GM23338 (cell line): ENCODE data around the gene FIGNL1. TPM values are rescaled to one million over a fixed set of nuclear protein-coding genes. Genes with fewer than 3 reads are reported as not detected.

Source experiments
- ATAC-seq: fragments of 200-7000 bp; cut with Tn5 transposase; 3 replicates; pipeline ENCODE4 v1.9.1; 2020
- DNase-seq: peaks from one replicate; pipeline ENCODE4 v3.0.0-alpha.2; 2015; ENCODE audit warnings: low spot score
- H2AFZ ChIP-seq: fragments of 200-600 bp; sonication (generic); 2 replicates; pipeline ENCODE4 v1.8.0; 2016; ENCODE audit warnings: antibody characterized with exemption, mild to moderate bottlenecking, moderate library complexity
- H3F3A ChIP-seq: fragments of 200-600 bp; sonication (generic); replicated peaks from 2 replicates; pipeline ENCODE4 v1.8.0; 2017; ENCODE audit warnings: antibody characterized with exemption, mixed run types, low read depth
- H3K27ac ChIP-seq: fragments of 200-600 bp; sonication (generic); 2 replicates; pipeline ENCODE4 v1.6.1; 2016; ENCODE audit warnings: low read depth
- H3K27me3 ChIP-seq: fragments of 200-600 bp; sonication (generic); 2 replicates; pipeline ENCODE4 v1.8.0; 2016; ENCODE audit warnings: mild to moderate bottlenecking, mixed run types, moderate library complexity; ENCODE audit not compliant: insufficient read depth
- H3K36me3 ChIP-seq: fragments of 200-600 bp; sonication (generic); 2 replicates; pipeline ENCODE4 v1.8.0; 2016; ENCODE audit warnings: mild to moderate bottlenecking; ENCODE audit not compliant: insufficient read depth
- H3K4me1 ChIP-seq: fragments of 200-600 bp; sonication (generic); 2 replicates; pipeline ENCODE4 v1.8.0; 2016; ENCODE audit warnings: mild to moderate bottlenecking, moderate library complexity; ENCODE audit not compliant: insufficient read depth
- H3K4me2 ChIP-seq: fragments of 200-600 bp; sonication (generic); 2 replicates; pipeline ENCODE4 v1.7.1; 2017; ENCODE audit warnings: mixed run types
- H3K4me3 ChIP-seq: fragments of 200-600 bp; sonication (generic); 2 replicates; pipeline ENCODE4 v1.6.1; 2016; ENCODE audit warnings: mixed run types
- H3K79me2 ChIP-seq: fragments of 200-600 bp; sonication (generic); replicated peaks from 2 replicates; pipeline ENCODE4 v1.8.0; 2017; ENCODE audit warnings: mild to moderate bottlenecking; ENCODE audit not compliant: insufficient read depth
- H3K9me2 ChIP-seq: fragments of 200-600 bp; sonication (generic); 2 replicates; pipeline ENCODE4 v1.8.0; 2017; ENCODE audit not compliant: insufficient read depth
- H4K20me1 ChIP-seq: fragments of 200-600 bp; sonication (generic); replicated peaks from 2 replicates; pipeline ENCODE4 v1.8.0; 2017; ENCODE audit warnings: mild to moderate bottlenecking; ENCODE audit not compliant: insufficient read depth
- H3K27ac Mint-ChIP-seq: 2 replicates; pipeline ENCODE4 v1.8.0; 2020; ENCODE audit warnings: inconsistent platforms, mild to moderate bottlenecking, moderate library complexity, mixed read lengths
- H3K27me3 Mint-ChIP-seq: 3 replicates; pipeline ENCODE4 v1.8.0; 2022; ENCODE audit warnings: low read depth, mild to moderate bottlenecking, moderate library complexity, mixed read lengths, inconsistent platforms; ENCODE audit not compliant: insufficient read depth, poor library complexity
- H3K36me3 Mint-ChIP-seq: 3 replicates; pipeline ENCODE4 v1.8.0; 2021; ENCODE audit warnings: low read depth, mild to moderate bottlenecking, inconsistent platforms, moderate library complexity, mixed read lengths
- H3K4me1 Mint-ChIP-seq: 3 replicates; pipeline ENCODE4 v1.8.0; 2020; ENCODE audit warnings: mild to moderate bottlenecking, inconsistent platforms, mixed read lengths
- H3K4me3 Mint-ChIP-seq: 3 replicates; pipeline ENCODE4 v1.8.0; 2021; ENCODE audit warnings: moderate library complexity, mild to moderate bottlenecking, inconsistent platforms, mixed read lengths
- H3K9me3 Mint-ChIP-seq: 3 replicates; pipeline ENCODE4 v1.8.0; 2020; ENCODE audit warnings: moderate library complexity, mild to moderate bottlenecking, inconsistent platforms, mixed read lengths
- CREB1 ChIP-seq: fragments of 250-450 bp; sonication (Bioruptor Pico); IDR thresholded peaks from 2 replicates; pipeline ENCODE4 v1.5.0; 2020; ENCODE audit warnings: low read depth, mild to moderate bottlenecking, moderate library complexity
- EZH2 ChIP-seq: fragments of 200-600 bp; sonication (generic); IDR thresholded peaks from one replicate; pipeline ENCODE4 v1.8.0; 2017; ENCODE audit warnings: antibody characterized with exemption, mild to moderate bottlenecking, low read depth; ENCODE audit not compliant: unreplicated experiment
- EZH2phosphoT487 ChIP-seq: fragments of 200-600 bp; sonication (generic); IDR thresholded peaks from one replicate; pipeline ENCODE4 v1.8.1; 2018; ENCODE audit warnings: antibody characterized with exemption; ENCODE audit not compliant: unreplicated experiment
- JUNB ChIP-seq: IDR thresholded peaks from one replicate; pipeline ENCODE4 v1.6.1; 2016; ENCODE audit warnings: antibody characterized with exemption; ENCODE audit not compliant: unreplicated experiment
- NANOG ChIP-seq: IDR thresholded peaks from 2 replicates; pipeline ENCODE4 v1.6.1; 2016; ENCODE audit warnings: antibody characterized with exemption, borderline replicate concordance
- POLR2AphosphoS5 ChIP-seq: IDR thresholded peaks from 2 replicates; pipeline ENCODE4 v1.6.1; 2016; ENCODE audit warnings: antibody characterized with exemption, low read depth
- STAT1 ChIP-seq: IDR thresholded peaks from one replicate; pipeline ENCODE4 v1.6.1; 2016; ENCODE audit warnings: antibody characterized with exemption; ENCODE audit not compliant: unreplicated experiment
- ZNF114 ChIP-seq: fragments of 250-450 bp; sonication (Bioruptor Pico); IDR thresholded peaks from 2 replicates; pipeline ENCODE4 v1.5.0; 2020; ENCODE audit warnings: mild to moderate bottlenecking, moderate library complexity
- ZNF462 ChIP-seq: fragments of 250-450 bp; sonication (Bioruptor Pico); IDR thresholded peaks from 2 replicates; pipeline ENCODE4 v1.5.0; 2020; ENCODE audit warnings: mild to moderate bottlenecking, moderate library complexity
- polyA plus RNA-seq: library from polyadenylated mRNA; unstranded; fragments of >200 nt; fragmentation: Nextera tagmentation; extraction: Ambion mirVana; gene quantifications from 2 replicates; pipeline ENCODE4 v1.2.1, GENCODE V29; 2016
- total RNA-seq: library from RNA; depleted of rRNA; stranded (reverse); fragments of >200 nt; shearing (Covaris generic); gene quantifications from 2 replicates; pipeline ENCODE4 v1.2.3, GENCODE V29; 2014
- TF ChIP-seq, protein P1 (sequence below): IDR thresholded peaks from 2 replicates; pipeline ENCODE4 v1.6.1; 2016; ENCODE audit warnings: antibody characterized with exemption
- TF ChIP-seq, protein P2 (sequence below), 2 experiments: fragments of 200-600 bp in 1 of 2; sonication (generic) in 1 of 2; conservative IDR thresholded peaks; 2 replicates each; pipeline versions ENCODE4 v1.5.1 to v1.6.1; 2016 to 2017; ENCODE audit warnings: antibody characterized with exemption in 2 of 2, low read depth in 2 of 2, mild to moderate bottlenecking in 2 of 2, moderate library complexity in 1 of 2
- TF ChIP-seq, protein P3 (sequence below): IDR thresholded peaks from one replicate; pipeline ENCODE4 v1.6.1; 2018; ENCODE audit warnings: antibody characterized with exemption; ENCODE audit not compliant: unreplicated experiment

FIGNL1 gene
- total and polyA plus RNA-seq, 2 experiments from 2014 or later, result 6.6 to 24.9 TPM

GRCh38 chr7:50431722-50432305, 18.3 kb downstream of the FIGNL1 start:
- DNase-seq, result no peak
- TF ChIP-seq STAT1, result no peak
- no peak for TF ChIP-seq NANOG
- TF ChIP-seq ZNF114, result no peak
- TF ChIP-seq EZH2, result no peak
- no peak for TF ChIP-seq POLR2AphosphoS5
- TF ChIP-seq EZH2phosphoT487, result no peak
- no peak for TF ChIP-seq CREB1
- no peak for TF ChIP-seq ZNF462 (CRISPR knock-in tag)
- TF ChIP-seq, protein P1, sequence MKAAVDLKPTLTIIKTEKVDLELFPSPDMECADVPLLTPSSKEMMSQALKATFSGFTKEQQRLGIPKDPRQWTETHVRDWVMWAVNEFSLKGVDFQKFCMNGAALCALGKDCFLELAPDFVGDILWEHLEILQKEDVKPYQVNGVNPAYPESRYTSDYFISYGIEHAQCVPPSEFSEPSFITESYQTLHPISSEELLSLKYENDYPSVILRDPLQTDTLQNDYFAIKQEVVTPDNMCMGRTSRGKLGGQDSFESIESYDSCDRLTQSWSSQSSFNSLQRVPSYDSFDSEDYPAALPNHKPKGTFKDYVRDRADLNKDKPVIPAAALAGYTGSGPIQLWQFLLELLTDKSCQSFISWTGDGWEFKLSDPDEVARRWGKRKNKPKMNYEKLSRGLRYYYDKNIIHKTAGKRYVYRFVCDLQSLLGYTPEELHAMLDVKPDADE, result no peak
- TF ChIP-seq, protein P2, sequence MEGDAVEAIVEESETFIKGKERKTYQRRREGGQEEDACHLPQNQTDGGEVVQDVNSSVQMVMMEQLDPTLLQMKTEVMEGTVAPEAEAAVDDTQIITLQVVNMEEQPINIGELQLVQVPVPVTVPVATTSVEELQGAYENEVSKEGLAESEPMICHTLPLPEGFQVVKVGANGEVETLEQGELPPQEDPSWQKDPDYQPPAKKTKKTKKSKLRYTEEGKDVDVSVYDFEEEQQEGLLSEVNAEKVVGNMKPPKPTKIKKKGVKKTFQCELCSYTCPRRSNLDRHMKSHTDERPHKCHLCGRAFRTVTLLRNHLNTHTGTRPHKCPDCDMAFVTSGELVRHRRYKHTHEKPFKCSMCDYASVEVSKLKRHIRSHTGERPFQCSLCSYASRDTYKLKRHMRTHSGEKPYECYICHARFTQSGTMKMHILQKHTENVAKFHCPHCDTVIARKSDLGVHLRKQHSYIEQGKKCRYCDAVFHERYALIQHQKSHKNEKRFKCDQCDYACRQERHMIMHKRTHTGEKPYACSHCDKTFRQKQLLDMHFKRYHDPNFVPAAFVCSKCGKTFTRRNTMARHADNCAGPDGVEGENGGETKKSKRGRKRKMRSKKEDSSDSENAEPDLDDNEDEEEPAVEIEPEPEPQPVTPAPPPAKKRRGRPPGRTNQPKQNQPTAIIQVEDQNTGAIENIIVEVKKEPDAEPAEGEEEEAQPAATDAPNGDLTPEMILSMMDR (conservative IDR thresholded peaks at IDR 0.05; ENCODE audit: low read depth in 2 of 2), result no peak
- TF ChIP-seq, protein P3, sequence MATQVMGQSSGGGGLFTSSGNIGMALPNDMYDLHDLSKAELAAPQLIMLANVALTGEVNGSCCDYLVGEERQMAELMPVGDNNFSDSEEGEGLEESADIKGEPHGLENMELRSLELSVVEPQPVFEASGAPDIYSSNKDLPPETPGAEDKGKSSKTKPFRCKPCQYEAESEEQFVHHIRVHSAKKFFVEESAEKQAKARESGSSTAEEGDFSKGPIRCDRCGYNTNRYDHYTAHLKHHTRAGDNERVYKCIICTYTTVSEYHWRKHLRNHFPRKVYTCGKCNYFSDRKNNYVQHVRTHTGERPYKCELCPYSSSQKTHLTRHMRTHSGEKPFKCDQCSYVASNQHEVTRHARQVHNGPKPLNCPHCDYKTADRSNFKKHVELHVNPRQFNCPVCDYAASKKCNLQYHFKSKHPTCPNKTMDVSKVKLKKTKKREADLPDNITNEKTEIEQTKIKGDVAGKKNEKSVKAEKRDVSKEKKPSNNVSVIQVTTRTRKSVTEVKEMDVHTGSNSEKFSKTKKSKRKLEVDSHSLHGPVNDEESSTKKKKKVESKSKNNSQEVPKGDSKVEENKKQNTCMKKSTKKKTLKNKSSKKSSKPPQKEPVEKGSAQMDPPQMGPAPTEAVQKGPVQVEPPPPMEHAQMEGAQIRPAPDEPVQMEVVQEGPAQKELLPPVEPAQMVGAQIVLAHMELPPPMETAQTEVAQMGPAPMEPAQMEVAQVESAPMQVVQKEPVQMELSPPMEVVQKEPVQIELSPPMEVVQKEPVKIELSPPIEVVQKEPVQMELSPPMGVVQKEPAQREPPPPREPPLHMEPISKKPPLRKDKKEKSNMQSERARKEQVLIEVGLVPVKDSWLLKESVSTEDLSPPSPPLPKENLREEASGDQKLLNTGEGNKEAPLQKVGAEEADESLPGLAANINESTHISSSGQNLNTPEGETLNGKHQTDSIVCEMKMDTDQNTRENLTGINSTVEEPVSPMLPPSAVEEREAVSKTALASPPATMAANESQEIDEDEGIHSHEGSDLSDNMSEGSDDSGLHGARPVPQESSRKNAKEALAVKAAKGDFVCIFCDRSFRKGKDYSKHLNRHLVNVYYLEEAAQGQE, result no peak
- no peak for TF ChIP-seq JUNB
- no peaks in the 10 kb centered on the region for H3K79me2 ChIP-seq
- no peaks in the 10 kb centered on the region for H3K36me3 ChIP-seq
- Mint-ChIP-seq H3K4me1 (peaks cover 6% of the 10 kb centered on the region; the same call in 2 of the 3 replicates), H3K36me3 (no peaks in the 10 kb centered on the region), H3K9me3 (no peaks in the 10 kb centered on the region), H3K27me3 (peaks cover under 1% of the 10 kb centered on the region), H3K4me3 (no peak overlapping the region), H3K27ac (no peak overlapping the region)
- no peaks in the 10 kb centered on the region for H3K27me3 ChIP-seq
- H3F3A ChIP-seq, result no peaks in the 10 kb centered on the region
- H3K4me2 ChIP-seq, result no peak overlapping the region
- H3K4me1 ChIP-seq, result peaks cover 6% of the 10 kb centered on the region; the same call in 1 of the 2 replicates
- ATAC-seq, result no peak
- no peaks in the 10 kb centered on the region for H3K9me2 ChIP-seq
- no peak overlapping the region for H2AFZ ChIP-seq
- H3K27ac ChIP-seq, result no peak overlapping the region
- H3K4me3 ChIP-seq, result no peak overlapping the region
- no peaks in the 10 kb centered on the region for H4K20me1 ChIP-seq
